HG03342 (cell line): ENCODE data around the gene CLEC3A.
"Not testable (repeated sequence)": the region's sequence is repeated elsewhere in the genome, so short reads cannot be mapped to it uniquely, and the experiment has no call there.

Source experiments
- ATAC-seq: cut with Tn5 transposase; IDR thresholded peaks from one replicate; pipeline ENCODE4 v1.9.1; 2021; ENCODE audit warnings: mild to moderate bottlenecking, moderate library complexity; ENCODE audit not compliant: unreplicated experiment

The CLEC3A gene, protein sequence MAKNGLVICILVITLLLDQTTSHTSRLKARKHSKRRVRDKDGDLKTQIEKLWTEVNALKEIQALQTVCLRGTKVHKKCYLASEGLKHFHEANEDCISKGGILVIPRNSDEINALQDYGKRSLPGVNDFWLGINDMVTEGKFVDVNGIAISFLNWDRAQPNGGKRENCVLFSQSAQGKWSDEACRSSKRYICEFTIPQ

DNA sequence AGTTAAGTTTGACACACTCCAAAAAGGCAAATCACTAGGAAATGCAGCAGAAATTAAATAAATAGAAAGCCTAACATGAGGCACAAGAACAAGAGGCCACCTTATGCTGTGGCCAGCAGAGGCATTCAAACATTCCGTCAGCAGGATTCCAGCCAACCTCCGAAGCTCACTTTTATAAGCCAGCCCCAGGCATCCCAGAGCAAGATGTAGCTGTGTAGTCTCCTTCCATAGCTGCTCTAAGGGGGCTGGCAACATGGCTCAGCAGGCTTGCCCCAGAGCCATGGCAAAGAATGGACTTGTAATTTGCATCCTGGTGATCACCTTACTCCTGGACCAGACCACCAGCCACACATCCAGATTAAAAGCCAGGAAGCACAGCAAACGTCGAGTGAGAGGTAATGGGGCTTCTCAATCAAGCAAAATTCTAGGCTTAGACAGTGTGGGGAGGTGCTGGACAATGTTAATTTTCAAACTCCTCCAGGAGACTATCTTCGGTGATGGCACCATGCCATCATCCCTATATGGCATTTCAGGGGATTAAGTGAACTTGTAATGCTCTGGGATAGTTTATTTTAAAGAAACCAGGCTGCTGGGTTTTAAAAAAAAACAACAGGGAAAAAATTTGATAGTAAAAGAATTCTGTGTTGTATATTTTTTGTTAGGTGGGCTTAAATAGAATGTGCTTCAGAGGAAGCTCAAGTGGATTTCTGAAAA lies at the start of gene CLEC3A:
CLEC3A (plus strand) TSS at position 202 of the 714 bp plus-strand sequence; CDS start at position 281, 79 bp downstream.
- ATAC-seq: no peak

DNA sequence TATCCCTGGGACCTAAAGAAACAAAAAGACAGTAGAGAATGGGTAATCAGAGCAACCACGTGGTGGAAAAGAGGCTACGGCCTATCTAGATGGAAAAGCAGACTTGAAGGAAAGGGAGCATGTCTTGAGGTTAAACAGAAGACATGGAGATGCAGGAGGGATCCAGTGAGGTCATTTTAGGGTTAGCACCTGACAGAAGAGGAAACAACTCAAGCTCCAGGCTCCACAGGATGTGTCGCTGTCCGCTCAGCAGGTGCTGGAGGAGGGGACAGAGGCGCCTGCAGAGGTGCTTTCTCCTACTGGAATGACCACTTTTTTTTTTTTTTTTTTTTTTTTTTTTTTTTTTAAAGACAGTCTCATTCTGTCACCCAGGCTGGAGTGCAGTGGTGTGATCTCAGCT lies 47.5 kb upstream of the CLEC3A start:
- no peak for ATAC-seq

DNA sequence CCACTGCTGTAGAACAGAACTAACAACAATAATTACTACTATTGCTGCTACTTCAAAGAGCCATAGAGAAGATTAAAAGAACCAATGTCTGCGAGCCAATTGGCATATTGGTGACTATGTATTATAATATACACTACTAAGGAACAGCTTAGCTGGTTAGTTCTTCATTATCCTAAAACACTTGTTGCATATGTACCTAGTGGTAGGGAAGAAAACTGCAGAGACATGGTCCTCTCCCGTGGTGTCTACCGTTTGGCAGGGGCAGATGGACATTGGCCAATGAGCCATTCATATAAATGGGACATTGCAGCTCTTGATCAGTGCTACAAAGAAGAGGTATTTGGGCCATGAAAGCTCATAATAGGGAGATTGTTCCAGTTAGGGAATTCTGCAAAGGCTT lies 46.4 kb upstream of the CLEC3A start:
- no peak for ATAC-seq

DNA sequence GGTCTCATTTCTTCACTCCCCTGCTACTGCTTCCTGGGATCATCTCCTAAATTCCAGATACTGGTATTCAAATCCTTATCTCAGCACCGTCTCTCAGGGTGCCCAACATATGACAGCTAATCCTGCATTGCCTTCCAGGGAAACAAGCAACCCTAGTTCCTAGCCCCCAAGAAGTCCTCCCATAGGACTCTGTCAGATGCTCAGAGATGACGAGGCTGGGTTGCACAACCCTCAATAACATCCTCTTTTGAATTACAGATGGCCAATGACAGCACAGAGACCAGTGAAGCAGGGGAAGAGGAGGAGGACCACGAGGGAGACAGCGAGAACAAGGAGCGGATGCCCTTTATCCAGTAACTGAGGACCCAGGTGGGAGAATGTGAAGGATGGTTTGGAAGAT lies 45.0 kb upstream of the CLEC3A start:
- ATAC-seq: no peak

DNA sequence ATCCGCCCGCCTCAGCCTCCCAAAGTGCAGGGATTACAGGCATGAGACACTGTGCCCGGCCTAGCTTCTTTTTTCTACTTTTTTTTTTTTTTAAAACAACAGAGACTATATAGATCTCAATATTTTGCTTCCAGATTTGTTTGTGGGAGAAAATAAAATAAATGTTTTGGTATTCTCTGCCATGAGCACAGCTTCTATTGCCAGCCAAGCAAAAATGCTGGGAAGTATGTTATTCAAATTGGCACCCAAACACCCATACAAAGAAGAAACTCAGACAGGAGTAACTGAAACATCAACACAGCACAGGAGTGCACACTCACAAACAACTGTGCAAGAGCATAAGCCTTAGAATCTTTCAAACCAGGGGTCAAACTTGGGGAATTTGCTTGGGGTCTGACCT lies 37.2 kb upstream of the CLEC3A start:
- no peak for ATAC-seq

DNA sequence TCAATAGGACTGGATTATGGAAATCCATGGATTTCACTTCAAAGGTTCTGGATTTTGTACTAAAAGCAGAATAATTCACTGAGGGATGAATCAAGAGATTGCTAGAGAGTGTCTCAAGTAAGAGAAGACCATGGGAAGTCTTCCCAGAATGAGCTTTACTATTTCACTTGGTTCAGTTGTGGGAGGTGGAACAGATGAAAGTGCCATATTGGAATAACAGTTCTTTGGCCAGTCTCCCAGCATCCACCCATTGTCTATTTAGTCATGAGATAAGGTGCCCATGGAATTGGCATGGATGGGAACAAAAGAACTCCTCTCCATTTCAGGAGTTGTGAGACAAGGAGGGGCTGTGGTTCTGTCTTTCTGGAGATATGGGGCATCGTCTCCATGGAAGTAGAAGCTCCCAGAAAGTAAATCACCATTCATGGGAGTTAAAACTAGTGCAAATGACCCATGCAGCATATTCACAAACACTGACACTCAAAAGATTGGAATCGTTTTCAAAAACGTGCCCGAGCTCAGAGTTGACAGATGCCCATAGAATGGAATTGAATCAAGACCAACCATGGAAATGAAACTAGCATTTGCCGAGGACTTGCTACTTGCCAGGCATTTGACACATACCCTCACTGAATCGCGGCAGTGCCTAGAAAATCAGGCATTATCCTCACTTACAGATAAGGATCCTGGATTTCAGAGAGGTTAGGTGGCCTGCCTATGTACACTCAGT lies 36.2 kb upstream of the CLEC3A start:
- ATAC-seq: no peak

DNA sequence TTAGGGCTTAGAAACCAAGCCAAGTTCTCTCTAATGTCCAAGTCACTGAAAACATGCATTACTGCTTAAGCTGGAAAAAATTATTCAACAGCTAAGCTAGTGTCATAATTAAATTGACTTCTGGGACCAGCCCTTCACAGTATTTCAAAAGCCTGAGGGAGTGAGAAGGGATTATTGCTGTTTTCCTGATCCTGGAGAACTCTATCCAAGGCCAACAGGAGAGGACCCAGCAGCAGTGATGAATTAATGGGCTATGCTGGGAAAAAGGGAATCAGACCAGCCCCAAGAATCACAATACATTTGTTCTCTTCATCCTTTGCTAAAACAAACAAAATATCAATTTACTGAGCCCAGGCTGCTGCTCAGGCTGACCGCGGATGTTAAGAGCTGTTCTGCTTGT lies 34.5 kb upstream of the CLEC3A start:
- no peak for ATAC-seq

DNA sequence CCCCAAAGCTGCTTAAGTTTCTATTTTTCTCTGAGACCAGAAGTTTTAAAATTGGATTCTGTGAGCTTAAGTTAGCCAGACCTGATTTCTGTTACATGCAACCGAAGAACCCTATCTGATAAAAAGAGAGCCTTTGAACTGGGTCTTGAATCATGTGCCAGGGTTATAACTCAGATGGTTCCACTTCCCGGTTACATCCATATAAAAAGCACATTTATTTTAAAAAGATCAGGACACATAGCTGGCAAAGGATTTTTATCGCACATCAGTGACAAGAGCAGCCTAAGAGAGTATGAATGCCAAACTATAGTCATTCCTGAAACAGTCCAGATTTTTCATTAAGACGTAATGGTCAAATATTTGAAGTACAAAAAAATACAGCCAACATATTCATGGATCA lies 32.5 kb upstream of the CLEC3A start:
- no peak for ATAC-seq

DNA sequence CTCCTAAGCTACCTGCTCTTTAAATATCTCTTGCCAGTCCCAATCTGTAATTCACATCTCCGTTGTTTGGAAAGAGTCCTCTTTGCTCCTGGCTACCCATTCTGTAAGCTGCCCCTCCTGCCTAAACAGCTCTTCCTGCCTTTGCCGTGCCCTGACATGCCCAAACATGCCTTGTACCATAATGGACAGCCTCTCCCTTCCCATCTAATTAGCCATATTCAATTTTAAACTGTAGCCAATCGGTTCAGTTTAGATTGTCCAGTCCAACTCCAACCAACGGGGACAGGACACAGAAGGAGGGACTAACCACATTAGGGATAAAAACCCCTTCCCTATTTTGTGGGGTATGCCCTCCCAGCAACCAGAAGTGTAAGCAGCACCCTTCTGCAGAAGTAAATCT lies 30.6 kb upstream of the CLEC3A start:
- no peak for ATAC-seq

DNA sequence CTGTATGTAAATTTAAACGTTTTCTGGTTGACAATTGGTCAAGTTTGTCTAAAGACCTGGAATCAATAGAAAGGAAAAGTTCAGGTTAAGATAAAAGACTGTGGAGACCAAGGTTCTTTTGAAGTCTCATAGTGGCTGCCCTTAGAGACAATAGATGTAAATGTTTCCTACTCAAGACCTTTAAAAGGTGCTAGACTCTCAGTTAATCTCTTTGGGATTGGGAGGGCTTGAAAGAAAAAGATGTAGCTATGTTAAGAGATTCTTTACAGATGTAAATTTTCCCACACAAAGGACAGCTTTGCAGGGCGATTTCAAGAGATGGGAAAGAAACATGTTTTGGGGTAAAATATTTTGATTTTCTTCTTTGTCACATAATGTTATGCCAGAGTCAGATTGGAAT lies 30.0 kb upstream of the CLEC3A start:
- ATAC-seq: not testable (repeated sequence)

DNA sequence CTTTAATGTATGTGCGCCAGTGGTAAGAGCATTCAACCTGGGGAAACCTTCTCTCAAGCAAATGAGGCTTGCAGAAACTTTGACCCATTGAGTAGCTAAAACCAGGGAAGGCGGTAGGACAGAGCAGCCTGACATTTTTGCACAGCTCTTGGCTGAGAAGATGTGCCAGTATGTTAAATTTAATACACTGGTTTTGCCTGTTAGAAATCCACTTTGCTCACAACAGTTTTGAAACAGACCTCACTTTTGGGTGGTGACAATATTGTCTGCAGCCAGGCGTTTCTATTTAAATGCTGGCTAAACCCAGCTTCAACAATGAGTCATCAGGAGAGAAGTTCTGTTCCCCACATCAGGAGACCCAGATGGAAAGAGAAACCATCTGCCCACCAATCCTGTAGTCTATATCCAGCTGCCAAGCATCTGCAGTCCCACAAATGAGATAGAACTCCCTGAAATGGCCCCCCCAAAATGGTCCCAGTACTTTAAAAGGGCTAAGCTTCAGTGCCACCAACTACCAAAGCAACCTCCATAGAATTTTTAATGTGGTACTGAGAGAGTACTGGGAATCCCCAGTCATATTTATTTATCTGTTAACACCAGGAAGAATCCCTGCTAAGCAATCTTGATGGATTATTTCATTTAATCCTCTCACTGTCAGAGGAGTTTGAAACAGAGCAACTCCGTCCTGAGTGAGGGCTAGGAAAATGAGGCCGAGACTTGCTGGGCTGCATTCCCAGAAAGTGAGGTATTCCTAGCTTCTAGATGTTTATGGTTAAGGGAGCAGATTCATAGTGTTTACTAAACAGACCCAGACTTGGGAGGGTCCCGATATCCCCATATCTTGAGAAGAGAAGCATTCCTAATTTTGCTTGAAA lies 29.0 kb upstream of the CLEC3A start:
- ATAC-seq: no peak

DNA sequence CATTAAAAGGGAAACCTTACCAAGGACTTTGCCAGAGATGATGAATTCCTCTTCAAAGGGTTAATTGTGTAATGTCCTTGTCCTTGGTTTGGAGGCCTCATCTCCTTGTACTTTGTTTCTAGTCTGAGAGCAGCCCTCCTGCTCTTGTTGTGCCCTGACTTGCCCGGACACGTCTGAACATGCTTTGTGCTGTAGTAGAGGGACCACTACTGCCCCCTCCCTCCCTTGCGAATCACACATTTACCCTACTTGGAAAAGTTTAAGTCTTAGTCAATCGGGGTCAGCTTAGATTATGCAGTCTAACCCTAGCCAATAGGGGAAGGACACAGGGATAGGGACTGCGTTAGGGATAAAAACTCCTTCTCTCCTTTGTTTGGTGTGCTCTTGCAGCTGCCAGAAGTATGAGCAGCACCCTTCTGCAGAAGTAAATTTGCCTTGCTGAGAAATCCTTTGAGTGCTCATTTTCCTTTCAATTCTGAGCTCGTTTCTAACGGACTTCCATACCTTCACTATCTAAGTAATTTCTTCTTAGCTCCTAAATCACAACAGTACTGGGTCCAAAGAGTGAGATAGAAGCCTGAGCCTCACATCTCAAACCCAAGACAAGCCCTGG lies 26.4 kb upstream of the CLEC3A start:
- ATAC-seq: no peak

DNA sequence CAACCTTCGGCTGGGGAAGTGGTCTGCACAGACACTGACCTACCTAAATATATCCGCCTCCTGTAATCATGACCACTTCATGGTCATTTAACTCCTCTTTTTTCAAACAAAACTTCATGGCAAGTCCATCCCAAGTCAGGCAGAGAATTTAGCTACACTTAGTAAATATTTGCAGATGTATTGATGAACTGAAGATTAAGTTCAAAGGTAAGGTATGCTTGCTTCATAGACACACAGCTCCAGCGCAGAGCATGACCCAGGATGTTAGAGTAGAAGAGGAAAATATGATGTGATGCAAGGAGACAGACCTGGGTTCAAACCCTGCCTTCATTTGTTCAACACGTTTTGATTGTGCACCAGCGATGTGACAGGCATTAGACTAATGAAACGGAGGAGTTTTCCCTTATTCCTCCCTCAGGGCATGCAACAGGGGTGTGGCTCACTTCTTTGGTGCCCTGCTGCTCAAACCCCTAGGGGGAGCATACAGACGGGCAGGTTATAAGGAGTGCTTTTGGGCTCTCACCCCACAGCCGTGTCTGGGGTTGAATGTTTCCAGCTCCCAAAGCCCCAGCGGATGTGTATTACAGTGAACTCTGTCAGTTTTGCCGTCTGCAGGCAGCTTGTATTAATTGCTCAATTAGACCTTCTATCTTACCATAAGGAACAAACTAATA lies 23.9 kb upstream of the CLEC3A start:
- no peak for ATAC-seq

DNA sequence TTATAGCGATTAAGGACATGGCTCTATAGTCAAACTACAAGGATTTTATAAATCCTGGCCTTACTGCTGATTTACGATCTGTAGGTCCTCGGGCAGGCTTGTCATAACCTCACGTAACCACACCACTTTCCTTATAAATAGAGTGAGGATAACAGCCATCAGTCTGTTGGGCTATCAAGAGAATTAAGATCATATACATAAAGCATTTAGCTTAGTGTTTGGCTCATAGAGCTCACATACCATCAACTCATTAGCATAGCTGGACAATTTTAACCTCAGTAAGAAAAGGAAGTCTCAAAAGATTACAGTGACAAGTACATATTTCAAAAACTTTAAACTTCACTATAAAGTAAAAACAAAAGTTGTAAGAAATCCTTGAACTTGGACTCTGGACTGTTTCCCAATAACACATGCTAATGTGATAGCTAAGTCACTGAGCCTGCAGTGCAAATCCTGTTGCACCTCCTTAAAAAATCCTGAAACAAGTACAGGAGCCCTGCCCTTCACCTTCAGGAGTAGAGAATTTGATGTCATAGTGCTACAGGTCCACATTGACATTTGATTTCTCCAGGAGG lies 20.8 kb upstream of the CLEC3A start:
- no peak for ATAC-seq

DNA sequence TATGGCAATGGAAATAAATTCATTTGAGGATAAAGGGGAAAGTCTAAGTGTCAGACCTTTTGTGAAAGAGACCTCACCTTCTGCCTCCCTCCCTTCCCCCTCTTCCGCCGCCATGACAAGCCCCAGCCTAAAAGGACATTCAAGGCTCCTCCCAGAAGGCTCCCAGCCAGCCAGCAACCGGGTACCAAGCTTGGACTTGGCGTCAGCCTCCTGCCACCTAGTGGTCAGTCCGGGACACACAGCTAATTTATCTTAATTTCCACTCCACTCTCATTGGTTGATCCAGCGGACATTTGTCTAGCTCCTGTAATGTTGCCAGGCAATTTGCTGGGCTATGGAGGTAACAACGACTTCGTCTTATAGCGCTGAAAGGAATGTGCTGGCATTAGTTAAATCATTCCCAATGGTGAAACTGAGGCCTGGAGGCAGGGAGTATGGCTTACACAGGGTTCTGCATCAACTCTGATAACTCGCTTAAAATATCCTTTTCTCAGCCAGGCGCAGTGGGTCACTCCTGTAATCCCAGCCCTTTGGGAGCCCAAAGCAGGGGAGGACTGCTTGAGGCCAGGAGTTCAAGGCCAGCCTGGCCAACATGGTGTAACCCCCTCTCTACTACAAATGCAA lies 19.3 kb upstream of the CLEC3A start:
- peak; percentile 100 for ATAC-seq

DNA sequence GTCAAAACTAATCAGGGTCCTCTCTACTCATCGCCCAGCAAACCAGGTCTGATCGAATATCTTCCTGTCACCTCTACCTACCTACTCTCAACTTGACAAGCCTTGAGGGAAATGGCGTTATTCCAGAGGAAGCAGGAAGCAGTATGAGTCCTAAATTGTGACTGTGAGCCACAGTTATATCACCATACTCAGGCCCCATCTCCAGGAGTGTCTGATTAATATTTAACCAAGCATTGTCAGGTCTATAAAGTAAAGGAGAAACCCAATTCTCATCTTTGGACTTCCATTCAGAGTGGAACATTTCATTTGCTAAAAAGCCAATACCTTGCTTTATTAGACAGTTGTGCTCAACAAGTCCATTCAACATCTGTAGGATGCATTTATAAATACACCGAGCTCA lies 17.8 kb upstream of the CLEC3A start:
- ATAC-seq: no peak

DNA sequence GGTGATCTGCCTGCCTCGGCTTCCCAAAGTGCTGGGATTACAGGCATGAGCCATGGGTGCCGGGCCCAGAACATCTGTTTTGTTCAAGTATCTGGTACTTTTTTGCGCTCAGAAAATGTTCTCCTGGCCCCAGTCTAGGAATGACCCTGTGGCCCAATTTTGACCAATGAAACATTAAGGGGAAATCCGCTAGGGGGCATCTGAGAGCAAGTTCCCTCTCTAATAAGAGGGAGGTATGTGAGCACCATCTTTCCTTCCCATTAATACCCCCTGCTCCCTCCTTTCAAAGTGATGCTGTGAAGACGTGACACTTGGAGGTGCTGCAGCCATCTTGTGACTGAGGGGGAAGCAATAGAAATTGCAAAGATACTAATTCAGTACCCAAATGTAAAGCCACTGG lies 16.5 kb upstream of the CLEC3A start:
- no peak for ATAC-seq

DNA sequence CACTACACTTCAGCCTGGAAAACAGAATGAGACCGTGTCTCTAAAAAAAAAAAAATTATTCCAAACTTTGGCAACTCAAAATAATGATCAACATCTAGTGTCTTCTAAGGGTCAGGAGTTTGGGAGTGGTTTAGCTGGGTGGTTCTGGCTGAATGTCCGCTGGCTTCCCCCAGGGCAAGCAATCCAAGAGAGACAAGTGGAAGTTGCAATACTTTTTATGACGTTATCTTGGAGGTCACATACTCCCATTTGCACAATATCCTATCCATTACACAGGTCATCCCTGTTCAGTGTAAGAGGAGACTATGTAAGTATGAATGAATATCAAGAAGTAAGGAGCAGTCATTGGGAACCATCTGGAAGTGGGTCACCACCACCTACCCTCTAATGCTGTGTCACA lies 15.2 kb upstream of the CLEC3A start:
- no peak for ATAC-seq

DNA sequence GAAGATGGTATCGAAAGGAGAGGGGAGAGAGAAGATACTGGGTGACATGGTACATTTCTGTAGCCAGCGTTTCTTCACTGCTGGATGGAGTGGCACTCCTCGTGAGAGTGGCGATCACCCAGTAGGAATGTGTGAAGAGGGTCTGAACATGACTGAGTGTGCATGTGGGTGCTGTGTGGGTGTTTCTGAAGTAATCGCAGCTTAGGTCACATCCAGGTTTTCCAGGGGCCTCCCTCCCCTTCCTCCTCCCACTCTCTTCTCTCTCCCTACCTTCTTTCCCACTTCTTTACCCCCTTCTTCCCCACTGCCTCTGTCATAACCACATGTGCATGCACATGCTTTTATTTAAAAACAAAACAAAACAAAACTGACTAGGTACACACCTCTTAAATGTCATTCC lies 1.8 kb downstream of the CLEC3A start:
- ATAC-seq: no peak
